OCI-LY7 (cell line): ENCODE results near the gene KCNJ11. TPM values are rescaled to one million over a fixed set of nuclear protein-coding genes. Genes with fewer than 3 reads are reported as not detected.

Source experiments
- BruUV-seq: library from RNA; stranded (reverse); fragments of 400-500 nt; replicated peaks from 2 replicates; lab custom pipeline; 2021; lab: Mats Ljungman, UMichigan
- CTCF ChIA-PET: fragments of 300-600 bp; sonication (Branson Sonifier 250); formaldehyde crosslinking; loops from one replicate; lab custom pipeline; 2022; ENCODE audit warnings: antibody characterized with exemption; ENCODE audit not compliant: unreplicated experiment; lab: Charles Lee
- POLR2A ChIA-PET: fragments of 300-600 bp; sonication (Branson Sonifier 250); formaldehyde crosslinking; loops from one replicate; lab custom pipeline; 2022; ENCODE audit warnings: antibody characterized with exemption; lab: Charles Lee
- DNase-seq: peaks from one replicate; pipeline ENCODE4 v3.0.0-alpha.2; 2015; ENCODE audit warnings: low spot score
- H2AFZ ChIP-seq: fragments of 200-600 bp; sonication (generic), shearing (Covaris generic); 2 replicates; pipeline ENCODE4 v1.6.1; 2014; ENCODE audit warnings: mild to moderate bottlenecking, antibody characterized with exemption, low read length, moderate library complexity
- H3K27ac ChIP-seq: fragments of 200-600 bp; sonication (generic); 2 replicates; pipeline ENCODE4 v1.5.1; 2014; ENCODE audit warnings: mixed run types, low read depth, mild to moderate bottlenecking, moderate library complexity, low read length, inconsistent platforms; ENCODE audit not compliant: poor library complexity, severe bottlenecking
- H3K36me3 ChIP-seq: fragments of 200-600 bp; sonication (generic); 2 replicates; pipeline ENCODE4 v1.6.1; 2014; ENCODE audit warnings: mild to moderate bottlenecking, antibody characterized with exemption, low read length, moderate library complexity, mixed read lengths; ENCODE audit not compliant: insufficient read depth
- H3K4me1 ChIP-seq: fragments of 200-600 bp; sonication (generic); 2 replicates; pipeline ENCODE4 v1.5.1; 2014; ENCODE audit warnings: mild to moderate bottlenecking, low read length; ENCODE audit not compliant: insufficient read depth, poor library complexity, severe bottlenecking
- H3K4me2 ChIP-seq: fragments of 200-600 bp; sonication (generic); 2 replicates; pipeline ENCODE4 v1.6.1; 2014; ENCODE audit warnings: mild to moderate bottlenecking, low read length
- H3K4me3 ChIP-seq: fragments of 200-600 bp; sonication (generic); 2 replicates; pipeline ENCODE4 v1.5.1; 2014; ENCODE audit warnings: mild to moderate bottlenecking, low read depth, low read length; ENCODE audit not compliant: poor library complexity, severe bottlenecking
- H3K79me2 ChIP-seq: fragments of 200-600 bp; sonication (generic); 2 replicates; pipeline ENCODE4 v1.6.1; 2016; ENCODE audit warnings: low read depth, mild to moderate bottlenecking, low read length, moderate library complexity, mixed read lengths; ENCODE audit not compliant: insufficient read depth
- H3K9me2 ChIP-seq: fragments of 200-600 bp; sonication (generic); 2 replicates; pipeline ENCODE4 v1.6.1; 2016; ENCODE audit warnings: mild to moderate bottlenecking, low read length, mixed read lengths; ENCODE audit not compliant: insufficient read depth
- H3K9me3 ChIP-seq: fragments of 200-600 bp; sonication (generic); 2 replicates; pipeline ENCODE4 v1.6.1; 2014; ENCODE audit warnings: mild to moderate bottlenecking, mixed run types, low read length, mixed read lengths
- H4K20me1 ChIP-seq: fragments of 200-600 bp; sonication (generic); 2 replicates; pipeline ENCODE4 v1.6.1; 2014; ENCODE audit warnings: mild to moderate bottlenecking, antibody characterized with exemption, low read length, moderate library complexity, mixed read lengths; ENCODE audit not compliant: insufficient read depth
- EZH2phosphoT487 ChIP-seq: fragments of 200-600 bp; sonication (generic); IDR thresholded peaks from 2 replicates; pipeline ENCODE4 v1.6.1; 2018; ENCODE audit warnings: low read depth, borderline replicate concordance, mild to moderate bottlenecking, mixed run types, antibody characterized with exemption, low read length, moderate library complexity, mixed read lengths
- intact Hi-C: fragments of 100-400 bp; cut with micrococcal nuclease; formaldehyde crosslinking; loops from one replicate; pipeline ENCODE4 v1.10.0; 2022; ENCODE audit not compliant: unreplicated experiment
- total RNA-seq, 2 experiments: library from RNA; depleted of rRNA in 1 of 2; stranded (reverse); fragments of >200 nt in 1 of 2; shearing (Covaris generic) in 1 of 2; gene quantifications; 2 replicates each; pipeline ENCODE4 v1.2.3, GENCODE V29; 2014 to 2022
- TF ChIP-seq, protein P1 (sequence below): fragments of 200-600 bp; sonication (generic); conservative IDR thresholded peaks from 2 replicates; pipeline ENCODE4 v1.5.1; 2014; ENCODE audit warnings: mild to moderate bottlenecking, antibody characterized with exemption, low read length, moderate library complexity, mixed read lengths

Gene KCNJ11
- total RNA-seq, 2 experiments from 2014 or later, result 7.0 to 8.0 TPM

- no TSS peak for BruUV-seq
- Histone ChIP-seq H3K27ac (no peak overlapping the region), H3K79me2 (no peaks in the 10 kb centered on the region), H3K4me2 (no peak overlapping the region), H3K9me2 (no peaks in the 10 kb centered on the region), H3K4me1 (no peaks in the 10 kb centered on the region), H3K4me3 (no peak overlapping the region), H3K9me3 (no peaks in the 10 kb centered on the region), H4K20me1 (no peaks in the 10 kb centered on the region), H3K36me3 (no peaks in the 10 kb centered on the region), H2AFZ (no peak overlapping the region)
- intact Hi-C loops, result no loop called here
- ChIA-PET CTCF (no interaction called here), POLR2A (interaction anchor here (2.0 to 2.1 kb wide), 2 partner anchors 9 to 14 kb away, joined by 7 to 11 read pairs; no protein-coding TSS in a partner anchor)
- TF ChIP-seq, protein P1, sequence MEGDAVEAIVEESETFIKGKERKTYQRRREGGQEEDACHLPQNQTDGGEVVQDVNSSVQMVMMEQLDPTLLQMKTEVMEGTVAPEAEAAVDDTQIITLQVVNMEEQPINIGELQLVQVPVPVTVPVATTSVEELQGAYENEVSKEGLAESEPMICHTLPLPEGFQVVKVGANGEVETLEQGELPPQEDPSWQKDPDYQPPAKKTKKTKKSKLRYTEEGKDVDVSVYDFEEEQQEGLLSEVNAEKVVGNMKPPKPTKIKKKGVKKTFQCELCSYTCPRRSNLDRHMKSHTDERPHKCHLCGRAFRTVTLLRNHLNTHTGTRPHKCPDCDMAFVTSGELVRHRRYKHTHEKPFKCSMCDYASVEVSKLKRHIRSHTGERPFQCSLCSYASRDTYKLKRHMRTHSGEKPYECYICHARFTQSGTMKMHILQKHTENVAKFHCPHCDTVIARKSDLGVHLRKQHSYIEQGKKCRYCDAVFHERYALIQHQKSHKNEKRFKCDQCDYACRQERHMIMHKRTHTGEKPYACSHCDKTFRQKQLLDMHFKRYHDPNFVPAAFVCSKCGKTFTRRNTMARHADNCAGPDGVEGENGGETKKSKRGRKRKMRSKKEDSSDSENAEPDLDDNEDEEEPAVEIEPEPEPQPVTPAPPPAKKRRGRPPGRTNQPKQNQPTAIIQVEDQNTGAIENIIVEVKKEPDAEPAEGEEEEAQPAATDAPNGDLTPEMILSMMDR, result no peak
- TF ChIP-seq EZH2phosphoT487, result no peak
- no peak for DNase-seq
These were observed 44.6 kb downstream of the KCNJ11 start for GRCh38 chr11:17343907-17344306.

DNA sequence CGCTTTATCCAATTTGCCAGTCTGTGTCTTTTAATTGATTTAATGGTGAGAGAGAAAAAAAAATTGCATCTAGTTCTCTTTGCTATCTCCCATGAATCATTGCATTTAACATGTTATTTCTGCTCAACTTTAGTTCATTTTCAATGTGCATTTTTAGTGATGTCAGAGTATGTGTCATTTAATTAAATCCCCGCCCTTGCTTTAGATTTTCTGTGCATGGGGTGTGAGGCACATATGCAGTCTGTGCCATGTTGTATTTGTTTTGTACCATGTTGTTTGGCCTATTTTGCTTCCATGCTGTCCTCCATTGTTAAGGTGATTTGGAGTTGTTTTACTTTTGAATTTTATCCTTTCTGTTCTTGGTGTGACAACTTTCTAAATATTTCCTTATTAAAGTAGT lies 45.2 kb downstream of the KCNJ11 start:
- ChIA-PET CTCF (no interaction called here), POLR2A (no interaction called here)
- no peak overlapping the region for H3K4me2 ChIP-seq
- BruUV-seq, result no TSS peak
- H3K9me3 ChIP-seq, result no peaks in the 10 kb centered on the region
- intact Hi-C loops, result no loop called here
- no peak overlapping the region for H3K27ac ChIP-seq
- no peak for DNase-seq
- TF ChIP-seq EZH2phosphoT487, result no peak
- TF ChIP-seq, protein P1, result no peak
- no peaks in the 10 kb centered on the region for H3K36me3 ChIP-seq
- no peak overlapping the region for H2AFZ ChIP-seq
- H3K9me2 ChIP-seq, result no peaks in the 10 kb centered on the region
- H3K79me2 ChIP-seq, result no peaks in the 10 kb centered on the region
- no peaks in the 10 kb centered on the region for H4K20me1 ChIP-seq
- no peak overlapping the region for H3K4me3 ChIP-seq
- no peaks in the 10 kb centered on the region for H3K4me1 ChIP-seq

Other genes with a start within 250 kb of the KCNJ11 start
- gene PIK3C2A, start 180.7 kb downstream of the KCNJ11 start, total RNA-seq (2014; rRNA removed; shearing (Covaris generic)), result 17.4 and 57.2 TPM in 2 replicates
- gene PIK3C2A, start 180.7 kb downstream of the KCNJ11 start, total RNA-seq (2022), result 41.8 and 43.9 TPM in 2 replicates
- 42.4 and 64.3 TPM in 2 replicates for gene NUCB2, start 111.9 kb downstream of the KCNJ11 start, total RNA-seq (2014; rRNA removed; shearing (Covaris generic))
- 73.0 and 96.2 TPM in 2 replicates for gene NUCB2, start 111.9 kb downstream of the KCNJ11 start, total RNA-seq (2022)
- gene NCR3LG1, start 36.9 kb downstream of the KCNJ11 start, total RNA-seq (2014; rRNA removed; shearing (Covaris generic)), result 6.0 and 7.7 TPM in 2 replicates
- gene NCR3LG1, start 36.9 kb downstream of the KCNJ11 start, total RNA-seq (2022), result 22.3 and 23.0 TPM in 2 replicates
- not detected in 2 replicates for gene ABCC8, start 88.2 kb upstream of the KCNJ11 start, total RNA-seq (2014; rRNA removed; shearing (Covaris generic))
- not detected in 2 replicates for gene ABCC8, start 88.2 kb upstream of the KCNJ11 start, total RNA-seq (2022)
- gene USH1C, start 155.8 kb upstream of the KCNJ11 start, total RNA-seq (2014; rRNA removed; shearing (Covaris generic)), result not detected in 2 replicates
- not detected in 2 replicates for gene USH1C, start 155.8 kb upstream of the KCNJ11 start, total RNA-seq (2022)
- not detected in 2 replicates for gene OTOG, start 158.6 kb upstream of the KCNJ11 start, total RNA-seq (2014; rRNA removed; shearing (Covaris generic))
- gene OTOG, start 158.6 kb upstream of the KCNJ11 start, total RNA-seq (2022), result not detected in 2 replicates